GM21367 (cell line): ENCODE data around the gene ZNF544.
A peak's percentile ranks its signal among the peaks of the same experiment; 100 is the strongest.
"Not testable (repeated sequence)": the region's sequence is repeated elsewhere in the genome, so short reads cannot be mapped to it uniquely, and the experiment has no call there.

Experiments
- ATAC-seq: cut with Tn5 transposase; IDR thresholded peaks from one replicate; pipeline ENCODE4 v1.9.1; 2021; ENCODE audit not compliant: unreplicated experiment

ZNF544 gene

DNA sequence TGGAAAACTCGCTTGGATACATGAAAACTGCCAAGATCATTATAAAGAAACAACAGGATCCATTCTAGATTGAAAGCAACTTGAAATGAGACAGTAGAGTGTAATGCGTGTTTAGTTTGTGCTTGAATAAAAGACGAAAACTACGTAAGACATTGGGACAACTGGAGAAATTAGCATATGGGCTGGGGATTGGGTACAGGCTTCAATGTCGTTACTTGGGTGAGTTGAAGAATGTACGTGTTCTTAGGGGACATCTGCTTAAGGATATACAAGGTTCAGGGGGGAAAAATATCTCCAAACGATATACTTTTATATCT, 76.0 kb downstream of the ZNF544 start:
- ATAC-seq, result no peak

DNA sequence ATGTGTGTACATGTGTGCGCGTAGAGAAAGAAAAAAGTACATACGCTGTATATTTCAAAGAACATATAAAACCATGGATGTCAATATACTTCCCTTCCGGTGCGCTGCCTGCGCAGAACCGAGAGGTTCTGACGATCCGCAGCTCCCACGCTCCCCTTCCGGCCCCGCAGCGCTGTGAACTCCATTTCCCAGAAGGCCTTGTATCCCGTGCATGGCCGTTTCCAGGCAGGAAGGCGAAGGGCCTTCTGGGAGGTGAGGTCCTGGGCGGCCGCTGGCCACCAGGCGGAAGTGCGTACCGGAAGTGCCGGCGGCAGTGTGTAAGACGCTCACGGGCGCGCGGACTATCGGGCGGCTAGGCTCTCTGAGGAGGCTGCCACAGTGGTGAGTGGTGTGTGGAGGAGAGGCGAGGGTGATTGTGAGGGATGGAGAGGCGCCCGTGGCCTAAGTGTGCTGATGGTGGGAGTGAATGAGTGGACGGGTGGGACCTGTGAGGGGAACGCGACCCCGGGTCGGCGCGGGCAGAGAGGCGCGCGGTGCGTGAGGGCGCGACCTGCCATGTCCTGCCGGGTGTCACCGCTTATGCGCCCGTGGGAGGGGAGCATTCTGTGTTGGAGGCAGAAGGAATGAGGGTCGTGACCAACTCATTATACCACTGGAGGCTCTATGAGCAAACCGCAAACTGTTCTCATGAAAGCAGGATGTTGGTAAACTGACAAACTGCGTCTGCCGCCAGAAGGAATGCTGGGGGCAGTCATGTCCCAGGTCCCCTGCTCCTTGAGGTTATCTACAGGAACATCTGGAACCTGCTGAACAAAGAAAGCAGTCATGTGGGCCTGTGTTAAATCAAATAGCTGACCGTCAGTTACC, 76.6 kb downstream of the ZNF544 start, which contains the start of gene ERVK3-1:
Gene ERVK3-1 (plus strand): TSS at position 313 of the 867 bp plus-strand sequence. CDS start 6,792 bp downstream, outside the sequence.
- peak; percentile 92 for ATAC-seq

DNA sequence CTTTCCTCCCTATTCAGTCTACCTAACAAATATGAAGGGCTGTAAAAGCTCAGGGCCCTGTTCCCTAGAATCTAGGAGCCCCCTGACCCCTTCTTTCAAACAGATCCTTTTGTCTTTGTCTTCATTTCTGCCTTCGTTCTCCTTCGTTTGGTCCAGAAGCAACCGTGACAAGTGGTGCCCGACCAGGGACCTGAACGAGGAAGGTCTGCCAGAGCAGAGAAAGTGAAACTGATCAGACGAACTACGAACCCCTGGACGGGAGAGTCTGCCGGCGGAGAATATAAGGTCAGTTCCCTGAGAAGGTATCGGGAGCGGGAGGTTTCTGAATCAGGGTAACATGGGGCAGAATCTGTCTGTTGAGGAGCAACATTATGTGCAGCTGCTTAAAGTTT, 77.2 kb downstream of the ZNF544 start:
- no peak for ATAC-seq

GRCh38 chr19:58307736-58308135, 79.0 kb downstream of the ZNF544 start:
- no peak for ATAC-seq

- ATAC-seq, result not testable (repeated sequence)
Observed at GRCh38 chr19:58310685-58311084, 82.0 kb downstream of the ZNF544 start.

DNA sequence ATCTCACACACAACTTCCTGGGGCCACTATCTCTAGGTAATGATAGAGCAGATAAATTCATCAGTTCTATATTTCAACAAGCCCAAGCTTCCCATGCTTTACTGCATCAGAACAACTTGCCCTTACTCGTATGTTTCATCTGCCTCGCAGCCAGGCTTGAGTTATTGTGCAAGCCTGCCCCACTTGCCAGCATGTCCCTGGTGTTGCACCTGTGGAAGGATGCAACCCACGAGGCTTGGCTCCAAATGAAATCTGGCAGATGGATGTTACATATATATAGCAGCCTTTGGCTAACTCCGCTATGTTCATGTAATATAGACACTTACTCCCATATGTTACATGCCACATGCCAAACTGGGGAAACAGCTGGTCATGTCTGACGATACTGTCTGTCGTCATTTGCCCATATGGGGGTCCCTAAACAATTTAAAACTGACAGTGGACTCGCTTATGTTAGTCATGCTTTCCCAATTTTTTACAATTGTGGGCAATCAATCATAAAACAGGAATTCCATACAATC, 82.7 kb downstream of the ZNF544 start:
- no peak for ATAC-seq
